ENCODE results near the gene TLE7.

DNA sequence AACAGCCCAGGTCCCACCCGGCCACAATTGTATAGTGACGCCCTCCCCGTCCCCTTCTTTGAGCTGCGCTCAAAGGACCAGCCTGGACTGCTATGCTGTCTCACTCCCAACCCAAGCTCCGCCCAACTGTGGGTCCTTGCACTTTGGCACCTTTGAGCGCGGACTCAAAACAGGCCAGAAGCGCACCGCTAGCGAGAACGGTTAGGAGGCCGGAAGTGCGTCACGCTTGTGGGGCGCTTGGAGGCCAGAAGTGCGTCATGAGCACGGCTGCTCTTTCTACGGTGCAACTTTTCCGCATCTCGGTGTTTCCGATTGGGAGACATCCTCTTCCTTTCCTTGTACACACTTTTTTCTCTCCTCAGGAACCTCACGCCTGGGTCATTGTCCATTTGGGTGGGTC, 47.3 kb upstream of the TLE7 start, which contains the start of gene ZNF19:
- TF ChIP-seq, protein P1, sequence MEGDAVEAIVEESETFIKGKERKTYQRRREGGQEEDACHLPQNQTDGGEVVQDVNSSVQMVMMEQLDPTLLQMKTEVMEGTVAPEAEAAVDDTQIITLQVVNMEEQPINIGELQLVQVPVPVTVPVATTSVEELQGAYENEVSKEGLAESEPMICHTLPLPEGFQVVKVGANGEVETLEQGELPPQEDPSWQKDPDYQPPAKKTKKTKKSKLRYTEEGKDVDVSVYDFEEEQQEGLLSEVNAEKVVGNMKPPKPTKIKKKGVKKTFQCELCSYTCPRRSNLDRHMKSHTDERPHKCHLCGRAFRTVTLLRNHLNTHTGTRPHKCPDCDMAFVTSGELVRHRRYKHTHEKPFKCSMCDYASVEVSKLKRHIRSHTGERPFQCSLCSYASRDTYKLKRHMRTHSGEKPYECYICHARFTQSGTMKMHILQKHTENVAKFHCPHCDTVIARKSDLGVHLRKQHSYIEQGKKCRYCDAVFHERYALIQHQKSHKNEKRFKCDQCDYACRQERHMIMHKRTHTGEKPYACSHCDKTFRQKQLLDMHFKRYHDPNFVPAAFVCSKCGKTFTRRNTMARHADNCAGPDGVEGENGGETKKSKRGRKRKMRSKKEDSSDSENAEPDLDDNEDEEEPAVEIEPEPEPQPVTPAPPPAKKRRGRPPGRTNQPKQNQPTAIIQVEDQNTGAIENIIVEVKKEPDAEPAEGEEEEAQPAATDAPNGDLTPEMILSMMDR (conservative IDR thresholded peaks at IDR 0.05; ENCODE audit: low read depth, low read length), result no peak
- no peak for TF ChIP-seq CEBPB (IDR thresholded peaks at IDR 0.05; ENCODE audit: low read depth, low read length)
